22Rv1 (cell line): ENCODE results near the gene MED12L.

Source experiments
- H3K27ac ChIP-seq: fragments of 450-650 bp; 2 replicates; pipeline ENCODE4 v1.5.1; 2017
- ZFX ChIP-seq: fragments of 450-650 bp; IDR thresholded peaks from 2 replicates; pipeline ENCODE4 v1.6.1; 2017; ENCODE audit warnings: antibody characterized with exemption, borderline replicate concordance
- TF ChIP-seq, protein P1 (sequence below): fragments of 450-650 bp; IDR thresholded peaks from 2 replicates; pipeline ENCODE4 v1.5.1; 2017; ENCODE audit warnings: mild to moderate bottlenecking

Gene MED12L

DNA sequence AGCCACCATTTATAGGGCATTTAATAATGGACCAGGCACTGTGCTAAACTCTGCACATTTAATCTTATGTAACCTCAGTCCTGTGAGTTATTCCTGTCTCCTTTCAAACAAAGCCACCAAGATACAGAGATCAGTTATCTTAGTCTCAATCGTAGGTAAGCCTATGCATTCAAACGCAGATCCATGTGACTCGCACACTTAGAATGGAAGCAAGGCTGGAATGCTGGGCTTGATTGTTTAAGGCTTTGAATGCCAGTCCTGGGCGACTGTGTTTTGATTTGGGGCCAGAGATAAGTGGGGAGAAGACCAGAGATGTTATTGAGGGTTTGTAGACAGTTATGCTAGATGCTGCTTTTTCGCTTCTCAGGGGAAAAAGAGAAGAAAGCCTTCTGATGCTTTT, 22.2 kb downstream of the MED12L start:
- no peak overlapping the region for H3K27ac ChIP-seq
- TF ChIP-seq ZFX: no peak
- TF ChIP-seq, protein P1, sequence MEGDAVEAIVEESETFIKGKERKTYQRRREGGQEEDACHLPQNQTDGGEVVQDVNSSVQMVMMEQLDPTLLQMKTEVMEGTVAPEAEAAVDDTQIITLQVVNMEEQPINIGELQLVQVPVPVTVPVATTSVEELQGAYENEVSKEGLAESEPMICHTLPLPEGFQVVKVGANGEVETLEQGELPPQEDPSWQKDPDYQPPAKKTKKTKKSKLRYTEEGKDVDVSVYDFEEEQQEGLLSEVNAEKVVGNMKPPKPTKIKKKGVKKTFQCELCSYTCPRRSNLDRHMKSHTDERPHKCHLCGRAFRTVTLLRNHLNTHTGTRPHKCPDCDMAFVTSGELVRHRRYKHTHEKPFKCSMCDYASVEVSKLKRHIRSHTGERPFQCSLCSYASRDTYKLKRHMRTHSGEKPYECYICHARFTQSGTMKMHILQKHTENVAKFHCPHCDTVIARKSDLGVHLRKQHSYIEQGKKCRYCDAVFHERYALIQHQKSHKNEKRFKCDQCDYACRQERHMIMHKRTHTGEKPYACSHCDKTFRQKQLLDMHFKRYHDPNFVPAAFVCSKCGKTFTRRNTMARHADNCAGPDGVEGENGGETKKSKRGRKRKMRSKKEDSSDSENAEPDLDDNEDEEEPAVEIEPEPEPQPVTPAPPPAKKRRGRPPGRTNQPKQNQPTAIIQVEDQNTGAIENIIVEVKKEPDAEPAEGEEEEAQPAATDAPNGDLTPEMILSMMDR: no peak

DNA sequence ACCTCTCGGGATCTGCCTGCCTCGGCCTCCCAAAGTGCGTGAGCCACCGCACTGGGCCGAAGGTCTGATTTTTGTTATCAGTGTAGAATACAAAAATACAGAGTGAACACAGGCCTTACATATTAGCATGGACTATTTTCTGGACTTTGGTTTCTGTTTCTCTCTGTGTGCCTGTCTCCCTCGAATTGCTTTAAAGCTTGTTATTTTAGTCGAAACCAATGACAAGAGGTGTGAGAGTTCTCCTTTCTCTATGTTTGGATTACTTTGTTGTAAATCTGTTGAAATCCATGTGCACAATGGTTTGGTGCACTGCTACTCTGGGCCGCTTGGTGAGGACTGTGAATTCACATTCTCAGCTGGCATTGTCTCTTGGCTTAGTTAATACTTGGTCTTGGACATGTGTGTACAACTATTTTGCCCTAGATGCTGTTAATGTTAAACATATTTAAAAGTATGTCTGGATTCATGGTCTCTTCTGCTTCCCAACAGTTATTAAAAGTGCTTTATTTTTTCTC, 23.9 kb downstream of the MED12L start:
- TF ChIP-seq, protein P1: no peak
- no peak for TF ChIP-seq ZFX
- H3K27ac ChIP-seq: no peak overlapping the region

DNA sequence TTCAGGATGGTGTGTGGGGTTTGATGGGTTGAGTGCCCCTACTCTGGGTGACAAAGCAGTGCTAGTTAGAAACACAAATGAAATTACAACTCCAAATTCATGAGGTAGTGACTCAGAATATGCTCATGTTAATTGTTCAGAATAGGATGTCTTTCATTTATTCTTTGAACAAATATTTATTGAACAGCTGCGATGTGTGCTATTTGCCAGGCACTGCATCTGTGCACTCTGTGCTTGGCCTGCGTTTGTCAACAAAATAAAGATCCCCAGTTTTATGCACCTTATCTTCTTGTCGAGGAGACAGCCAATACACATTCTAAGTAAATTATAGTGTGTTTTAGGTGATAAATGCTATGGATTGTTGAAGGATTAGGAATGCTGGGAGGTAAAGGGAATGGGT, 27.3 kb downstream of the MED12L start:
- no peak overlapping the region for H3K27ac ChIP-seq
- TF ChIP-seq, protein P1: no peak
- no peak for TF ChIP-seq ZFX

DNA sequence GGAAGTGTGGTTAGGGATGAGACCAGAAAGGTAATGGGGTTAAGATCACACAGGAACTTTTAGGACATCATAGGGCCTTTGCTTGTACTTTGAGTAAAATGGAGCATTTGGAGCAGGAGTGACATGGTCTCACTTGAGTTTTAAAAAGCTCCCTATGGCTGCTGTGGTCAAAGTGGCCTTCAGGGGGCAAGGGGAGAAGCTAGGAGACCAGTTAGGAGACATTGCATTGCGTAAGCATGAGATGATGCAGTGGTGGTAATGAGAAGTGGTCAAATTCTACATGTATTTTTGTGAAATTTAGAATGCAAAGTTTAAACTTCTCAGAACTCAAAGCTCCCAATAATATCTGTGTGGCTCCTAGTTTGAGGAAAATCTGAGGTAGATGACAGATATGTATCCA, 27.9 kb downstream of the MED12L start:
- H3K27ac ChIP-seq: no peak overlapping the region
- TF ChIP-seq, protein P1: no peak
- TF ChIP-seq ZFX: no peak

DNA sequence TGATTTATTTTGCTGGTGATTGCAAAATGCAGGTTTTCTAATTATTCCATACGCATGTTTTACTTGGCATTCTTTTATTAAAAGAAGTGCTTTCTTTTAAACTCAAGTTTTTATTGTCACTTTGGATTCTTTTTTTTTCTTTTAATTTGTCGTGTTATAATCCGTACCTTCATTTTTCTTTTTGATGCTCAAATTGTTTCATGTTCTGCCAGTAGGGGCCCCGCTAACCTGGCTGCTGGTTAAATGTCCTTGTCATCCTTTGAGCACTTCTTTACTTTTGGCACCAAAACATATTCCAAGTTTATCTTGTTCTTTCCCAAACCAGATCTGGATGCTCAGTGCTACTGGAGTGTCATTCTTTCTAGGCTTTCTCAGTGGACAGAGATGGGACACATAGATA, 31.6 kb downstream of the MED12L start:
- H3K27ac ChIP-seq: no peak overlapping the region
- TF ChIP-seq, protein P1: 0 out of 2 replicates have a peak, but pooled peaks have one; percentile 11
- TF ChIP-seq ZFX: no peak

DNA sequence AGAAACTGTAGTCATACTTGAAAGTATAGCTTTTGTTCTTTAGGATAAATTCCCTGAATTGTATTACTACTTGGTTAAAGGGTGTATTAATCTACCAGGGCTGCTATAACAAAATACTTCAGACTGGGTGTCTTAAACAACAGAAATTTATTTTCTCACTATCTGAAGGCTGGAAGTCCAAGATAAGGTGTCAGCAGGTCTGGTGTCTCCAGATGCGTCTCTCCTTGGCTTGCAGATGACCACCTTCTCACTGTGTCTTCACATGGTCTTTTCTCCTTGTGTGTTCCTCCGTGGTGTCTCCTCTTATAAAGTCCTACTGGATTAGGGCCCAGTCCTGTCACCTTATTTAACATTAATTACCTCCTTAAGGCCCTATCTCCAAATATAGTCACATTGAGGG, 33.7 kb downstream of the MED12L start:
- H3K27ac ChIP-seq: no peak overlapping the region
- no peak for TF ChIP-seq ZFX
- TF ChIP-seq, protein P1: no peak

DNA sequence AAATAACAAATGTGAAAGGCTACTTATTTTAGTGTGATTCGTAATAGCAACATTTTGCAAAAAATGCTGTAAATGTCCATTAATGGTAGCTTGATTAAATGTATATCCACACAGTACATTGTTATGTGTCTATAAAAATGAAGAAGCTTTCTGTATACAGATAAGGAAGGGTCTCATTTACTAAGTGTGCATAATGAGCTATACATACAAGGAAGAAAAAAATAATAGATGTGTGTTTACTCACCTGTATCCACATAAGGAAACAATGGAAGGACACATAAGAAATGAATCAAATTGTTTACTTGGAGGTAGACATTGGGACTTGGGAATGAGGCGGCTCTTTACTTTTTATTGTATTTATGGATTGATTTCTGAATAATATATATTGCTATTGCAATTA, 34.9 kb downstream of the MED12L start:
- TF ChIP-seq, protein P1: no peak
- H3K27ac ChIP-seq: no peak overlapping the region
